ENCODE data around the gene TIMP2.

DNA sequence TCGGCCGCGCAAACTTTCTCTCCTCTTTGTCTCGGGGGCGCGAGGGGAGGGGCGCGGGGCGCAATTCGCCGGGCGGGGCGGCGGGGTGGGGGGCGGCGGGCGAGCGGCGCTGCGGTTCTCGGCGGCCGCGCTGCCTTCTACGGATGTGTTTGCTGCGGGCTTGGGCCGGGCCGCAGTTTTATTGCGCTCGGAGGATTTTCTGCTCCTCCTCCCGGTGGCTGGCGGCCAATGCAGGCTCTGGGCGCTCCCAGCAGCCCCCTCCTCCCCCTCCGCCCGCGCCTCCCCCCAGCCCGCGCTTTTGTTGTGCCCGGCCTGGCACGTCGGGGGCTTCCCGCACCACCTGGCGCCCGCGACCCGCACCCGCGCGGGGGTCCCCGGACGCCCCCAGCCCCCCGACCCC is at the start of gene TIMP2:
- TF ChIP-seq POLR2A (IDR thresholded peaks at IDR 0.05; ENCODE audit: low read length), result no peak
- no peak for TF ChIP-seq GATA1 (IDR thresholded peaks at IDR 0.05; ENCODE audit: low read depth, low read length)

Data from erythroblast (primary cell).